ENCODE results near the gene NGRN.

- TF ChIP-seq POLR2A (IDR thresholded peaks at IDR 0.05) (no peak), CTCF (IDR thresholded peaks at IDR 0.05) (no peak), POLR2AphosphoS5 (IDR thresholded peaks at IDR 0.05) (no peak)
These were observed 26.3 kb downstream of the NGRN start for GRCh38 chr15:90291679-90292356.
